OCI-LY3 (cell line): ENCODE measurements around the gene POLD2.

Experiments
- H2AFZ ChIP-seq: fragments of 200-600, 300-600 bp; shearing (Covaris generic); 2 replicates; pipeline ENCODE4 v1.6.0; 2014; ENCODE audit warnings: antibody characterized with exemption, low read depth, low read length
- H3K27ac ChIP-seq: fragments of 200-600, 300-600 bp; sonication (generic); 2 replicates; pipeline ENCODE4 v1.5.1; 2014; ENCODE audit warnings: mild to moderate bottlenecking, low read length, moderate library complexity, mixed read lengths
- H3K27me3 ChIP-seq: fragments of 200-600, 300-600 bp; sonication (generic); 2 replicates; pipeline ENCODE4 v1.6.1; 2014; ENCODE audit warnings: low read depth, low read length, mixed read lengths
- H3K36me3 ChIP-seq: fragments of 200-600, 300-600 bp; sonication (generic); replicated peaks from 2 replicates; pipeline ENCODE3; 2014; ENCODE audit warnings: low read depth, low read length, mixed read lengths
- H3K4me1 ChIP-seq: fragments of 300-600, 200-600 bp; sonication (generic); 2 replicates; pipeline ENCODE4 v1.6.1; 2014; ENCODE audit warnings: low read length, mixed read lengths
- H3K4me2 ChIP-seq: fragments of 200-600, 300-600 bp; sonication (generic); 2 replicates; pipeline ENCODE4 v1.6.1; 2014; ENCODE audit warnings: low read length, mixed read lengths
- H3K4me3 ChIP-seq: fragments of 300-600, 200-600 bp; sonication (generic); 2 replicates; pipeline ENCODE4 v1.5.1; 2014; ENCODE audit warnings: antibody characterized with exemption, mild to moderate bottlenecking, low read length, moderate library complexity
- H3K79me2 ChIP-seq: fragments of 300-600, 200-600 bp; shearing (Covaris generic); 2 replicates; pipeline ENCODE4 v1.6.1; 2014; ENCODE audit warnings: mild to moderate bottlenecking, low read length, mixed read lengths
- H3K9ac ChIP-seq: fragments of 300-600, 200-600 bp; shearing (Covaris generic); 2 replicates; pipeline ENCODE4 v1.6.0; 2014; ENCODE audit warnings: mild to moderate bottlenecking, low read length, moderate library complexity
- H3K9me3 ChIP-seq: fragments of 200-600, 300-600 bp; shearing (Covaris generic); 2 replicates; pipeline ENCODE4 v1.6.1; 2014; ENCODE audit warnings: low read length, mixed read lengths; ENCODE audit not compliant: insufficient read depth
- H4K20me1 ChIP-seq: fragments of 200-600, 300-600 bp; sonication (generic); 2 replicates; pipeline ENCODE4 v1.6.1; 2016; ENCODE audit warnings: low read length, mixed read lengths; ENCODE audit not compliant: insufficient read depth
- CTCF ChIP-seq: fragments of 200-600, 300-600 bp; sonication (generic); IDR thresholded peaks from 2 replicates; pipeline ENCODE4 v1.5.1; 2014; ENCODE audit warnings: antibody characterized with exemption, low read length, low read depth
- EZH2phosphoT487 ChIP-seq: fragments of 200-600 bp; shearing (Covaris generic); IDR thresholded peaks from 2 replicates; pipeline ENCODE4 v1.6.1; 2018; ENCODE audit warnings: antibody characterized with exemption, mixed run types, low read depth

Gene POLD2

GRCh38 chr7:44081266-44081748, 42.0 kb downstream of the POLD2 start:
- peak overlapping the region; percentile 97 for H3K9ac ChIP-seq
- no peak overlapping the region for H2AFZ ChIP-seq
- H3K4me2 ChIP-seq: peak overlapping the region; percentile 90
- peak overlapping the region; percentile 99 for H3K4me3 ChIP-seq
- peak overlapping the region; percentile 86 for H3K27ac ChIP-seq
- no peaks in the 10 kb centered on the region for H3K9me3 ChIP-seq
- peaks cover 20% of the 10 kb centered on the region for H3K79me2 ChIP-seq
- TF ChIP-seq EZH2phosphoT487: no peak
- no peak for TF ChIP-seq CTCF
- H3K4me1 ChIP-seq: peaks cover 13% of the 10 kb centered on the region
- H4K20me1 ChIP-seq: no peaks in the 10 kb centered on the region
- H3K27me3 ChIP-seq: no peaks in the 10 kb centered on the region
- H3K36me3 ChIP-seq: peaks cover 43% of the 10 kb centered on the region

GRCh38 chr7:44080686-44081265, 42.6 kb downstream of the POLD2 start:
- no peaks in the 10 kb centered on the region for H3K27me3 ChIP-seq
- H4K20me1 ChIP-seq: no peaks in the 10 kb centered on the region
- peaks cover 20% of the 10 kb centered on the region for H3K79me2 ChIP-seq
- no peak overlapping the region for H2AFZ ChIP-seq
- H3K9ac ChIP-seq: peak overlapping the region; percentile 97; the same call in 1 of the 2 replicates
- peak overlapping the region; percentile 99 for H3K4me3 ChIP-seq
- H3K4me2 ChIP-seq: peak overlapping the region; percentile 90
- no peaks in the 10 kb centered on the region for H3K9me3 ChIP-seq
- H3K27ac ChIP-seq: peak overlapping the region; percentile 86
- TF ChIP-seq CTCF (no peak), EZH2phosphoT487 (no peak)
- H3K36me3 ChIP-seq: peaks cover 48% of the 10 kb centered on the region
- H3K4me1 ChIP-seq: peaks cover 13% of the 10 kb centered on the region

- H2AFZ ChIP-seq: no peak overlapping the region
- H3K27ac ChIP-seq: no peak overlapping the region
- no peaks in the 10 kb centered on the region for H4K20me1 ChIP-seq
- H3K9ac ChIP-seq: no peak overlapping the region
- H3K9me3 ChIP-seq: no peaks in the 10 kb centered on the region
- H3K79me2 ChIP-seq: peaks cover 20% of the 10 kb centered on the region
- peaks cover 13% of the 10 kb centered on the region for H3K4me1 ChIP-seq
- H3K4me2 ChIP-seq: no peak overlapping the region
- H3K4me3 ChIP-seq: no peak overlapping the region
- TF ChIP-seq CTCF: no peak
- no peaks in the 10 kb centered on the region for H3K27me3 ChIP-seq
- peaks cover 52% of the 10 kb centered on the region for H3K36me3 ChIP-seq
These were observed 43.2 kb downstream of the POLD2 start for GRCh38 chr7:44080118-44080517.

GRCh38 chr7:44079331-44080021, 43.9 kb downstream of the POLD2 start:
- H3K36me3 ChIP-seq: peaks cover 52% of the 10 kb centered on the region
- H3K9ac ChIP-seq: no peak overlapping the region
- H4K20me1 ChIP-seq: no peaks in the 10 kb centered on the region
- H3K4me3 ChIP-seq: no peak overlapping the region
- no peaks in the 10 kb centered on the region for H3K9me3 ChIP-seq
- peaks cover 20% of the 10 kb centered on the region for H3K79me2 ChIP-seq
- no peak overlapping the region for H3K4me2 ChIP-seq
- H3K27ac ChIP-seq: no peak overlapping the region
- H3K4me1 ChIP-seq: peaks cover 13% of the 10 kb centered on the region
- H3K27me3 ChIP-seq: no peaks in the 10 kb centered on the region
- TF ChIP-seq CTCF (no peak), EZH2phosphoT487 (no peak)
- H2AFZ ChIP-seq: no peak overlapping the region
